HG03060 (cell line): ENCODE measurements around the gene KCNK3.
"Not testable (repeated sequence)": the region's sequence is repeated elsewhere in the genome, so short reads cannot be mapped to it uniquely, and the experiment has no call there.

Source experiments
- ATAC-seq: cut with Tn5 transposase; IDR thresholded peaks from one replicate; pipeline ENCODE4 v1.9.1; 2021; ENCODE audit warnings: low read depth, moderate number of reproducible peaks; ENCODE audit not compliant: unreplicated experiment

KCNK3 gene

DNA sequence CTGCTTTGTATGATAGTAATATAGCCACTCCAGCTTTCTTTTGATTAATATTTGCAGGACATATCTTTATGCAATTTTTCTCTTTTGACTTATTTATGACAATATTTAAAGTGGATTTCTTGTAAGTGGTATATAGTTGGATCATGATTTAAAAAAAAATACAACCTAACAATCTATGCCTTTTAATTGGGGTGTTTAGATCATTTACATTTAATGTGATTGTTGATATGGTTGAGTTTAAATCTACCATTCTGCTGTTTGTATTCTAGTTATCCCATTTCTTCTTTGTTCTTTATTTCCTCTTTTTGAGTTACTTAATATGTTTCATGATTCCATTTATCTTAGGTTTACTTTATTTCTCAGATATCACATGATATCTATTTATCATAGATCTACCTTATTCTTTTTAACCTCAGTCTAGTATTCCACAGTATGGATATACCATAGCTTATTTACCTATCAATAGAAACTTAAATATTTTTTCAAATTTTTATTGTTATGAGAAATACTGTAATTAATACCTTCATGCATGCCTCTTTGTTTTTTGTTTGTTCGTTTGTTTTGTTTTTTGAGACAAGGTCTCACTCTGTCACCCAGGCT lies 32.1 kb upstream of the KCNK3 start:
- ATAC-seq: no peak

GRCh38 chr2:26665296-26665695 lies 27.2 kb upstream of the KCNK3 start:
- not testable (repeated sequence) for ATAC-seq

- ATAC-seq: no peak
These were observed 25.9 kb upstream of the KCNK3 start for GRCh38 chr2:26666671-26667070.

GRCh38 chr2:26668041-26668440 lies 24.5 kb upstream of the KCNK3 start:
- no peak for ATAC-seq

- ATAC-seq: no peak
These were observed 23.4 kb upstream of the KCNK3 start for GRCh38 chr2:26668856-26669750.

DNA sequence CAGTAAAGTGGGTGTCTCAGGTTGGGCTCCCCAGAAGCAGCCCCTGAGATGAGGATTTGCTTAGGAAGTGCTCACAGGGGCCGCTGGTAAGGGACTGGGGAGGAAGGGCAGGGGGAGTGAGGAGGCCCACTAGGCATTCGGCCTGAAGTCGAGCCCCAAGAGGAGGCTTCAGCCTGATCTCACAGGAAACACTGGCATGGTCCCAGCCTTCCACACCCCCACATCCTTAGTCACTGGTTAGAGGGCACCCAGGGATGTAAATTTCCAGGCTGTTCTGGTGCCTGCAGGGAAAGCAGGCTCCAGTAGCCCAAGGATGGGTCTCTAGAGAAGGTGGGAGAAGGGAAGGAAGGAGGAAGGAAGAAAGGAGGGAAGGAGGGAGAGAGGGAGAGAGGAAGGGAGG lies 22.4 kb upstream of the KCNK3 start:
- ATAC-seq: no peak

- no peak for ATAC-seq
These were observed 21.5 kb upstream of the KCNK3 start for GRCh38 chr2:26670931-26671460.

- ATAC-seq: no peak
These were observed 20.8 kb upstream of the KCNK3 start for GRCh38 chr2:26671691-26672090.

DNA sequence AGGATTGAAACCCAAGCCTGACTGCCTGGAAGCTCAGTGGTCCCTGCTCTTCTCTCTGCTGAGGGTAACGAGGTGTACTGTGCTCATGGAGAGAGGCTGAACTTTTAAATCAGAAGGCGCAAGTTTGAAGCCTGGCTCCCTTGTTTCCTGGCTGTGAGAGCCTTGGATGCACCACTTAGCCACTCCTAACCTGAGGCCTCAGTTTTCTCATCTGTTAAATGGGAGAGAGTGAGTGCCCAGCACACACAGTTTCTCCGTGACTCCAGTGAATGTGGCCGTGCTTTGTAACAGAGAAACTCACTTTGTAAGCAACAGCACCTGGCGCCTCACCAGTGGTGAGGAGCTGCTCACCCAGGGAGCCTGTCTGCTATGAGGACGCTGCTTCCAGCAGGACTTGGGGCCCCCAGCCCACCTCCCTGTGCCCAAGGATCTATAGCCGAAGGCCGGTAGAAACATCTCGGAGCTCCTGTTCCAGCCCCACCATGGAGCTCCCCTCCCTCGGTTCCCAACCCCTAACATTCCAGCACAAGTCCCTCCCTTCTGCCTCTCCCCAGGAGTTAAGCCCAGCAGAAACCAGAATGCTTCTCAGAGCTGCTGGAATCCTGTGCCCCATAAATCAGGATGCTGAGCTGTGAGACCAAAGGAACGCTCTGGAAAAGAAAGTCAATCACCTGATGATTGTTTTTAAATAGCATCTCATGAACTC lies 20.3 kb upstream of the KCNK3 start:
- no peak for ATAC-seq

DNA sequence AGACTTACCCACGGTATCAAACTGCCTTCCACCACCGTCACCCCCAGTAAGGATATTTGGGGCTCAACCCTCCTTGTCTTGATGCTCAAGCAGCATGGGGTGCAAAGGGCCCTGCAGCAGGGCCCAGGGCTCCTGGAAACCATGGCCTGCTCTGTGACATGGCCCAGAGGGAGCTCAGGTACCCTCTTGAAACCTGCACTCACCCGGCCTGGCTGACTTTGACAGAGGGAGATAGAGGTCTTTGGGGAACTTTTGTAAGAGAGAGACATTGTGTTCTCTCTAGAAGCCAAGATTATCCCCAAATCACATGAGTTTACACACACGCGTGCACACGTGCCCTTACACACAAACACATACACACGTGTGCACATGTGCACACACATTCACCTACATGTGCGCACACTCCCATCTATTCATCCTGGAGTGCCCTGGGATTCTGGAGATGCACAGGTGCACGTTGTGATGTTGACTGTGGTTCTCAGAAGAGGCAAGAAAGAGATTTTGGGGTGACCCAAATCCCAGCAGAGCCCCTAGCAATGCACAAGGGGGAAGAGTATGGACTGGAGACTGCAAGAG lies 19.6 kb upstream of the KCNK3 start:
- ATAC-seq: no peak

- no peak for ATAC-seq
These were observed 18.3 kb upstream of the KCNK3 start for GRCh38 chr2:26674002-26674751.

GRCh38 chr2:26674771-26675170 lies 17.8 kb upstream of the KCNK3 start:
- no peak for ATAC-seq

DNA sequence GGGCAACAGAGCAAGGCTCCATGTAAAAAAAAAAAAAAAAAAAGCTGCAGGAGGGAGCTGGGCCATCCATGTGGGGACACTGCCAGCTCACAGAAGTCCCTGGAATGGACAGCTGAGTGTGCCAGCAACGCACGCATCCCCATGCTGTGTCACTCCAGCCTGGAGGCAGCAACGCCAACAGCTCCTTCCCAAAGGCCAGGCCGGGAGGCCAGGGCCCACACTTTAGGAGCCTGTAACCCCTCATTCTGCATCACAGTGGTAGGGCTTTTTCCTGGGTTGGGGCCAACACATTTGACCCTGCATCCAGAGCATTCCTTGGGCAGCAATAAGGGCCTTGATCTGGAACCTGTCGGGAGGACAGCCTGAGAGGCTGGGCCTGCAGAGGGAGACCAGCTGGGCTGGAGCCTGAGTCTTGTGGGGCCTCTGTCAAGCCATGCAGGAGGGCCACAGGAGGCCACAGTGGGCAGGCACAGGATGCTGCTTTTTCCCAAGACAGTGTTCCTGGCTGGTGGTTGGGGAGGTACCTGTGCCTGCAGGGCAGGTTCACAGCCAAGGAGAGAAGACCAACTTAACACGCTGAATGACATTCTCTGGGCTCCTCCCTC lies 16.8 kb upstream of the KCNK3 start:
- ATAC-seq: no peak

- no peak for ATAC-seq
These were observed 14.5 kb upstream of the KCNK3 start for GRCh38 chr2:26678035-26678434.

- ATAC-seq: no peak
These were observed 12.7 kb upstream of the KCNK3 start for GRCh38 chr2:26679867-26680266.

GRCh38 chr2:26681656-26682055 lies 10.9 kb upstream of the KCNK3 start:
- ATAC-seq: no peak

- ATAC-seq: no peak
These were observed 10.4 kb upstream of the KCNK3 start for GRCh38 chr2:26682155-26682554.

DNA sequence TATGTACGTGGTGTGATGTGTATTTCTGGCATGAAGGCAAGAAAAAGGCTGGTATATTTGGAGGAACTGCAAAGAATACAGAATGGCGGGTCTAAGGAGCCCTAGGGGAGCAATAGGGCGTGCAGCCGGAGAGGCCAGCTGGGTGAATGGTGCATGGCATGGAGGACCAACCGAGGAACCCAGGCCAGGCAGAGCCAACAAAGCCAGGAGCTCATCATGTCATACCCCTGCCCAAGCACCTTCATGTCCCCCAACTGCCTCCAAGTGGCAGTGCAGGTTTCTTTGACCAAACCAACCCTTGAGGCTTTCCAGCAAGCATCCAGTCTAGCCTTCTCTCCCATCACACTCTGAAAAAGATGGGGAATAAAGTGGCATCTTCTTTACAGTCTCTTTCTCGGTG lies 8.9 kb upstream of the KCNK3 start:
- ATAC-seq: no peak

DNA sequence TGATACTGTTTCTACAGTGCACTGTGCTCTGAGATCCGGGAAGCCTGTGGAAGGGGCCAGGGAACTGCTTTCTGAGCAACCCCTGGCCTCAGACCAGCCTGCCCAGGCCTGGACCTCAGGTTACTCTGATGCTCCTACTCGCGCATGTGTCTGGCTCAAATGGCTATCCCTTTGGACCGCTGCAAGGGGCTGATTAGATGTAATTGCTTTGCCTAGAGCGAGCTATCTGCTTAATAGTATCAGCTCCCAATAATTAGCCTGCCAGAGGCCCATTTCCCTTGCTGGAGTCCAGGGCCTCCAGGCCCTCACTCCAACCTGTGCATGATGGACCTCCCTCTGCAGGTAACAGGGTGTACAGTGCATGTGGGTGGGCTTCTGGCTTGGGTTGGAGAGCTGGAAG lies 7.2 kb upstream of the KCNK3 start:
- ATAC-seq: no peak
